GM13976 (cell line): Measurements from ENCODE around the gene HPS4.
"Not testable (repeated sequence)": the region's sequence is repeated elsewhere in the genome, so short reads cannot be mapped to it uniquely, and the experiment has no call there.

Experiments used
- DNase-seq: peaks from one replicate; pipeline ENCODE4 v3.0.0; 2012; ENCODE audit warnings: low spot score
- CTCF ChIP-seq: IDR thresholded peaks from 2 replicates; pipeline ENCODE4 v1.5.1; 2012; ENCODE audit warnings: borderline replicate concordance, mild to moderate bottlenecking; ENCODE audit not compliant: insufficient read depth; ENCODE audit errors: extremely low read depth, missing control alignments, control extremely low read depth
- in situ Hi-C: fragments of 300-500 bp; cut with MboI; formaldehyde crosslinking; loops from one replicate; pipeline ENCODE4 v1.12.0; 2022; ENCODE audit warnings: low sequenced_read_pairs, mixed read lengths, inconsistent platforms; ENCODE audit not compliant: unreplicated experiment

HPS4 gene

GRCh38 chr22:26414347-26414746 is 69.2 kb downstream of the HPS4 start:
- in situ Hi-C loops, result no loop called here
- TF ChIP-seq CTCF, result no peak

GRCh38 chr22:26410386-26410785 is 73.2 kb downstream of the HPS4 start:
- no peak for TF ChIP-seq CTCF
- in situ Hi-C loops, result no loop called here
- DNase-seq, result no peak

More at GRCh38 chr22:26414347-26414746, 69.2 kb downstream of the HPS4 start:
- DNase-seq, result no peak

GRCh38 chr22:26409719-26410335 is 73.8 kb downstream of the HPS4 start:
- in situ Hi-C loops, result no loop called here
- no peak for TF ChIP-seq CTCF
- no peak for DNase-seq

GRCh38 chr22:26408562-26409220 is 74.9 kb downstream of the HPS4 start:
- in situ Hi-C loops, DNase-seq: not testable (repeated sequence)

GRCh38 chr22:26406118-26406517 is 77.5 kb downstream of the HPS4 start:
- in situ Hi-C loops, result no loop called here
- no peak for TF ChIP-seq CTCF
- DNase-seq, result no peak

GRCh38 chr22:26404851-26405421 is 78.6 kb downstream of the HPS4 start:
- in situ Hi-C loops, result no loop called here
- no peak for TF ChIP-seq CTCF
- DNase-seq, result no peak

- no peak for DNase-seq
- in situ Hi-C loops, result no loop called here
- no peak for TF ChIP-seq CTCF
Observed at GRCh38 chr22:26401726-26402125, 81.9 kb downstream of the HPS4 start.
